GDM1 (cell line): ENCODE data around the gene SLC13A5.

Experiments used
- DNase-seq: peaks from one replicate; lab custom pipeline; 2025; lab: John Stamatoyannopoulos, UW

The SLC13A5 gene

GRCh38 chr17:6638046-6638908 lies 74.9 kb downstream of the SLC13A5 start:
- no peak for DNase-seq

- no peak for DNase-seq
Observed at GRCh38 chr17:6637458-6637840, 75.7 kb downstream of the SLC13A5 start.

GRCh38 chr17:6636616-6637457 lies 76.3 kb downstream of the SLC13A5 start:
- DNase-seq, result no peak

GRCh38 chr17:6636105-6636504 lies 77.1 kb downstream of the SLC13A5 start:
- DNase-seq, result no peak
